Activated CD4-positive, alpha-beta memory T cell treated with anti-CD3 and anti-CD28 coated beads, Interleukin-2, amount 10 ng/mL, durations not matched to agents 7 days and 5 days (primary cell): ENCODE measurements around the gene PRXL2C. TPM values are rescaled to one million over a fixed set of nuclear protein-coding genes. Genes with fewer than 3 reads are reported as not detected.

ENCODE experiments used
- total RNA-seq, 2 experiments: library from RNA; stranded (reverse); gene quantifications; one replicate each; pipeline ENCODE4 v1.2.3, GENCODE V29; 2021

PRXL2C gene
- total RNA-seq, 2 experiments from 2014 or later, result 11.2 to 13.4 TPM

Other genes starting within 250 kb of the PRXL2C start
- 10 to 100 TPM; 27.7 to 28.7 TPM for gene ZNF367, start 236.9 kb downstream of the PRXL2C start, total RNA-seq
- gene HABP4, start 205.1 kb downstream of the PRXL2C start, total RNA-seq, result 10 to 100 TPM; 13.1 to 14.1 TPM
- 1 to 10 TPM; 3.0 to 3.1 TPM for gene CDC14B, start 35.5 kb downstream of the PRXL2C start, total RNA-seq
- 10 to 100 TPM; 13.1 to 13.4 TPM for gene ZNF510, start 122.8 kb upstream of the PRXL2C start, total RNA-seq
- gene ZNF782, start 199.2 kb upstream of the PRXL2C start, total RNA-seq, result 1 to 10 TPM; 3.1 to 4.2 TPM